Measurements from ENCODE around the gene PRSS16.

The PRSS16 gene

GRCh38 chr6:27287751-27288135, 40.2 kb downstream of the PRSS16 start:
- no peak for FAIRE-seq

GRCh38 chr6:27288136-27289044, 40.9 kb downstream of the PRSS16 start:
- no peak for DNase-seq (ENCODE audit: insufficient read length, low spot score)
- FAIRE-seq: no peak
- no peak for TF ChIP-seq CTCF (IDR thresholded peaks at IDR 0.05; ENCODE audit: insufficient read depth, missing control alignments)

More at GRCh38 chr6:27287751-27288135, 40.2 kb downstream of the PRSS16 start:
- TF ChIP-seq CTCF (IDR thresholded peaks at IDR 0.05; ENCODE audit: insufficient read depth, missing control alignments): no peak
- DNase-seq (ENCODE audit: insufficient read length, low spot score): no peak

- FAIRE-seq (no peak), DNase-seq (ENCODE audit: insufficient read length, low spot score) (no peak)
- no peak for TF ChIP-seq CTCF (IDR thresholded peaks at IDR 0.05; ENCODE audit: insufficient read depth, missing control alignments)
Measured at GRCh38 chr6:27290065-27290849, 42.8 kb downstream of the PRSS16 start.

- no peak for TF ChIP-seq CTCF (IDR thresholded peaks at IDR 0.05; ENCODE audit: insufficient read depth, missing control alignments)
- no peak for FAIRE-seq
- no peak for DNase-seq (ENCODE audit: insufficient read length, low spot score)
Measured at GRCh38 chr6:27290850-27291208, 43.3 kb downstream of the PRSS16 start.

GRCh38 chr6:27293436-27294098, 46.1 kb downstream of the PRSS16 start:
- DNase-seq (ENCODE audit: insufficient read length, low spot score) (no peak), FAIRE-seq (no peak)

GRCh38 chr6:27294409-27294808, 46.9 kb downstream of the PRSS16 start:
- DNase-seq (ENCODE audit: insufficient read length, low spot score): no peak

More at GRCh38 chr6:27293436-27294098, 46.1 kb downstream of the PRSS16 start:
- no peak for TF ChIP-seq CTCF (IDR thresholded peaks at IDR 0.05; ENCODE audit: insufficient read depth, missing control alignments)

More at GRCh38 chr6:27294409-27294808, 46.9 kb downstream of the PRSS16 start:
- TF ChIP-seq CTCF (IDR thresholded peaks at IDR 0.05; ENCODE audit: insufficient read depth, missing control alignments): no peak
- FAIRE-seq: no peak

Measured in D721Med (cell line).